ENCODE results near the gene C4orf50.

GRCh38 chr4:5930876-5931275, 87.4 kb downstream of the C4orf50 start:
- TF ChIP-seq CTCF (IDR thresholded peaks at IDR 0.05; ENCODE audit: insufficient read depth, low read length, poor library complexity, severe bottlenecking) (no peak), EZH2phosphoT487 (conservative IDR thresholded peaks at IDR 0.05; ENCODE audit: low read length) (no peak)

Data from SU-DHL-6 (cell line).